ENCODE results near the gene GAA. TPM values are rescaled to one million over a fixed set of nuclear protein-coding genes. Genes with fewer than 3 reads are reported as not detected.

Gene GAA
- total RNA-seq, 2 donors from 2014 or later, result 63.0 to 93.9 TPM

DNA sequence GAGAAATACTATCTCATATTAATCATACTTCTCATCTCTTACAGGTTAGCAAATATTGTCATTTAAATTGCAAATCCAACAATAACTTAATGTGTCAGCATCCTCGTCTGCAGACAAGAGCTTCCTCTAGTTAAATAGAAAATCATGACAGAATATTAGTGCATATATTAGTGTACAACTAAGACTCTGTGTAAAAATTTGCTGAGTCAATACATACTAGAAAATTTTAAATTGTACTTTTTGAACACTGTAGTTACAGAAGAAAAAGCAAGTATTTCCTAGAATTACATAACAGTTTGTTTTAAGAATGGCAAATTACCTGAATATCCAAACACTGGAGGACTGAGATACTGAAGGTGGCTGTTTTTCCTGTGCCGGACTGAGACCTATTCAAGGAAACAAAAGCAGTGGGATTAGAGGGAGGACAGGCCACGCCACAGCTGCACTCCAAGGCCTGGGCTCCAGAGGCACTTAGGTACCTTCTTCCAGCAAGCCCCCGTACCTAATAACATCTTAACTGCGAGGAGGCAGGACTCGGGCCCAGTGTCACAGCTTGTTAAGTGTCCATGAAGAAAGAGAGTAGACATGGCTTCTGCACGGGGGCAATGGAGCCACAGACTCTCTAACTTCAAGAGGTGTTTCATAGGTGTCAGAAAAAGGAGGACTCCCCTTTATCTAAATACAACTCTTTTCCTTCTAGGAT lies 40.2 kb downstream of the GAA start:
- Histone ChIP-seq H3K4me1 (peaks cover 13% of the 10 kb centered on the region), H3K4me3 (no peak overlapping the region), H3K9me3 (no peaks in the 10 kb centered on the region), H3K27ac (no peak overlapping the region), H3K27me3 (no peaks in the 10 kb centered on the region), H3K36me3 (replicated peaks in 1 of 2; ENCODE audit: insufficient read depth in 1 of 2, low read depth in 2 of 2) (peaks cover 8 to 48% of the 10 kb centered on the region in 2 donors)
- intact Hi-C loops (cut with DNase I), result no loop called here
- TF ChIP-seq CTCF (IDR thresholded peaks at IDR 0.05) (no peak), POLR2A (IDR thresholded peaks at IDR 0.05) (no peak)
- 90% methylated on average over 7 of the region's 7 CpGs for WGBS, 2 donors
- DNase-seq (no peak), ATAC-seq (no peak)

GRCh38 chr17:80142929-80143328 lies 41.5 kb downstream of the GAA start:
- Histone ChIP-seq H3K4me1 (peaks cover 13% of the 10 kb centered on the region), H3K27me3 (no peaks in the 10 kb centered on the region), H3K36me3 (replicated peaks in 1 of 2; ENCODE audit: insufficient read depth in 1 of 2, low read depth in 2 of 2) (peaks cover 7 to 35% of the 10 kb centered on the region in 2 donors), H3K9me3 (no peaks in the 10 kb centered on the region), H3K4me3 (no peak overlapping the region), H3K27ac (no peak overlapping the region)
- ATAC-seq (no peak), DNase-seq (no peak)
- TF ChIP-seq POLR2A (IDR thresholded peaks at IDR 0.05) (no peak), CTCF (IDR thresholded peaks at IDR 0.05) (no peak)
- 90 to 93% methylated on average over 6 of the region's 6 CpGs for WGBS, 2 donors
- intact Hi-C loops (cut with DNase I), result no loop called here

- DNase-seq (no peak), ATAC-seq (no peak)
- Histone ChIP-seq H3K4me3 (peak overlapping the region in 1 of 2 donors; percentile 87), H3K4me1 (peaks cover 17% of the 10 kb centered on the region), H3K27ac (peak overlapping the region in 3 of 4 donors; percentile 86 to 95 (median 87)), H3K9me3 (no peaks in the 10 kb centered on the region), H3K27me3 (no peaks in the 10 kb centered on the region), H3K36me3 (replicated peaks in 1 of 2; ENCODE audit: insufficient read depth in 1 of 2, low read depth in 2 of 2) (peaks cover 0 to 18% of the 10 kb centered on the region in 2 donors)
- intact Hi-C loops (cut with DNase I), result no loop called here
- 53 to 59% methylated on average over 10 of the region's 10 CpGs for WGBS, 2 donors
- TF ChIP-seq CTCF (IDR thresholded peaks at IDR 0.05) (no peak), POLR2A (IDR thresholded peaks at IDR 0.05) (no peak)
Observed at GRCh38 chr17:80145076-80146075, 44.0 kb downstream of the GAA start.

- H3K4me1 ChIP-seq, result peaks cover 17% of the 10 kb centered on the region
- H3K4me3 ChIP-seq, result peak overlapping the region; percentile 55 to 87
- 0 to 1% methylated on average over 12 to 67 of the region's 69 CpGs for WGBS, 2 donors
- intact Hi-C loops (cut with DNase I), result no loop called here
- no peaks in the 10 kb centered on the region for H3K9me3 ChIP-seq
- H3K27me3 ChIP-seq, result no peaks in the 10 kb centered on the region
- peak; percentile 8 for ATAC-seq
- no peak for TF ChIP-seq POLR2A (IDR thresholded peaks at IDR 0.05)
- no peak for TF ChIP-seq CTCF (IDR thresholded peaks at IDR 0.05)
- peaks cover 0 to 12% of the 10 kb centered on the region in 2 donors for H3K36me3 ChIP-seq (replicated peaks in 1 of 2; ENCODE audit: insufficient read depth in 1 of 2, low read depth in 2 of 2)
- peak overlapping the region; percentile 75 to 95 (median 86) for H3K27ac ChIP-seq
- peak in 2 of 4 donors; percentile 16 to 17 for DNase-seq
Observed at GRCh38 chr17:80146121-80147034, 45.0 kb downstream of the GAA start.

Measured in body of pancreas (tissue), 4 donors.